Glomerular endothelial cell (primary cell): ENCODE data around the gene LINC00237. TPM values are rescaled to one million over a fixed set of nuclear protein-coding genes. Genes with fewer than 3 reads are reported as not detected.

Experiments
- DNase-seq: peaks from one replicate; pipeline ENCODE4 v3.0.0-alpha.2; 2011; ENCODE audit warnings: low read depth, low spot score; ENCODE audit errors: extremely low read depth
- total RNA-seq: library from RNA; depleted of rRNA; stranded (reverse); fragments of >200 nt; gene quantifications from 2 replicates; pipeline ENCODE4 v1.2.3, GENCODE V29; 2015

The LINC00237 gene
- total RNA-seq, 1 donor from 2014 or later = not detected

GRCh38 chr20:21100578-21101452 lies 5.3 kb downstream of the LINC00237 start:
- no peak for DNase-seq

DNA sequence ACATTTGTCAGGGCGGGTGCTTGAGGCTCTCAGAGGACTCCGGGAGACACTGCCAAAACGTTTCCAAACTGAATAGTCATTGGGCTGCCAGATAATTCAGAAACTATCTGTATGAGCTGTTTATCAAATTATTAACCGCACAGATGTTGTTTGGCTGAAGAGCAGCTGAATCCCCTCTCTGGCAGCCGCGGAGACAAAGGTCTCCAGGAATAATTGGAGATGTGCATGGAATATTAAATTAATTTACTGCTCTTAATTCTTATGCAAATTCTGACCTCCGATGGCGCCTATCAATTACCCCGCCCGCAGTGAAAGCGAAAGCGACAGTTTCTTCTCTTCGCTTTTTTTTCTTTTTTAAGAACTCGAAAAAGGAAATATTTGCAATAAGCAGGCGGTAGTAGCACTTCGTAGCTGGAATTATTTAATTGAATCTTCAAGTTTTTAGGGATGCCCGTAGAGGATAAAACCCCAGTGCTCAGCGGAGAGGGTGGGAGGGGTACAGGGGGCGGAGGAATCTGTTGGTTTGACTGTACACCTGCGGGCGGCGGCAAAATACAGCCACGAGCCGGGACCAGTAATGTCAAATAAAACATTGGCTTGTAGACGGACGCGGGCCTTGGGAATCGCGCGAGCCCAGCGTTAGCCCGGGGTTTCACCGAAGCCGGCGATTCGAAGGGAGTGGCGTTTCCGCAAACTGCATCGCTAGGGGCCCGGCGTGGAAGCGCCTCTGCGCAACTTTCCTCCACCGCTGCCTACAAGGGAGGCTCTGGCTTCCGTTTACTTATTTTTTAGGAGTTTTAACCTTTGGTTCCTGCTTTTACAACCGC lies 6.2 kb downstream of the LINC00237 start:
- DNase-seq = no peak

- DNase-seq = no peak
These were observed 9.7 kb downstream of the LINC00237 start for GRCh38 chr20:21096321-21097043.

GRCh38 chr20:21092806-21093205 lies 13.4 kb downstream of the LINC00237 start:
- no peak for DNase-seq

GRCh38 chr20:21090721-21091120 lies 15.4 kb downstream of the LINC00237 start:
- DNase-seq = no peak

GRCh38 chr20:21090111-21090618 lies 16.0 kb downstream of the LINC00237 start:
- DNase-seq = no peak

DNA sequence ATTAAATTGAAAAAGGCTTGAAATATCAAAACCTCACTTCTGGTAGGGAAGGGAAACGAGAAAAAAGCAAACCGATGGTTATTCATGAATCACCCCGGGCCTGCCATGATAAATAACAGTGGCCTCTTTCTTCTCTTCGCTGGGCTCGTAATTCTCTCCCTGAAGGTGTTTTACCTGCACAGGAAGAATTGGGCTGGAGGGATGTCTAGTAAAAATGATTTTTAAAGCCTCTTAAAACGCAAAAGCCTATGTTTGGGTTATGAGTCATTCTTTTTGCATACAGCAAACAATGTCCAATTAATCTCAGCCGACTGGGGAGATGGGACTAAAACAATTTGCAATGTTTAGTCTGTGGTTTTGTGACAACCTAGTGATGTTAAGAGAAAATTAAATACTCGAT lies 16.8 kb downstream of the LINC00237 start:
- no peak for DNase-seq

- DNase-seq = no peak
These were observed 18.2 kb downstream of the LINC00237 start for GRCh38 chr20:21087862-21088540.

DNA sequence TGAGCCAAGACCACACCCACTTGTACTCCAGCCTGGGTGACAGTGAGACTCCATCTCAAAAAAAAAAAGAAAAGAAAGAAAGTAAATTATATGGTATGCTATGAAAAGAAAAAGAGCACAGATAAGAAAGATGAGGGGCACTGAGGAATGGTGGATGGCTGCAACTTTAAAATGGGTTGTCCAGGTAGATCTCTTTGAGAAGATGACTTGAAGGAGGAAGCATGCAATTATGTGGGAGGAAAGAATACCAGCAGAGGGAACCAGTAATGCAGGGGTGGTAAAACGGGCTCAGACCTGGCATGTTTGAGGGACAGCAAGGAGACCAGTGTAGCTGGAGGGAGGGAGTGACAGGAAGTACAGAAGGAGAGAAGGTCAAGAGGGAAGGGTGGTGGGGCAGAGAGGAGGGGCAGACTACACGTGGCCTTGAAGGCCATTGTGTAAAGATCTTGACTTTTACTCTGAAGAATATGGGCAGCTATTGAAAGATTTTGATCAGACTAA lies 22.3 kb downstream of the LINC00237 start:
- DNase-seq = no peak

DNA sequence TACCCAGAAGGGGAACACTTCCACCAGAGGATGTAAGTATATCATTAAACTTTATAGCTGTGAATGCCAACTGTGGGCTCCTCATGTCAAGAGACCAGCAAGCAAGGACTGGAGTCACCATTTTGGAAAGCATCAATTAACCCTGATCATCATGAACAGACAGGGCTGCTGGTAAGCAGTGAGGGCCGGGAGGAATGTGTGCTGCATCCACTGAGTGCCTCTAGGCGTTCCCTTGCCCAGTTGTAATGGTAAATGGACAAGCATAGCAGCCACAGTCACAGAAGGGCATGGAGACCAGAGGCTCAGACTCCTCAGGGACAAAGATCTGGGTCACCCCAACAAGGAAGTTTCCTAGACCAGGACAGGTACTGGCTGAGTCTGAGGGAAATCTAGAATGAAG lies 23.6 kb downstream of the LINC00237 start:
- no peak for DNase-seq

- no peak for DNase-seq
These were observed 28.3 kb downstream of the LINC00237 start for GRCh38 chr20:21077809-21078345.

GRCh38 chr20:21076073-21076472 lies 30.1 kb downstream of the LINC00237 start:
- no peak for DNase-seq

- DNase-seq = no peak
These were observed 30.7 kb downstream of the LINC00237 start for GRCh38 chr20:21075471-21075870.

GRCh38 chr20:21074605-21075336 lies 31.4 kb downstream of the LINC00237 start:
- no peak for DNase-seq

DNA sequence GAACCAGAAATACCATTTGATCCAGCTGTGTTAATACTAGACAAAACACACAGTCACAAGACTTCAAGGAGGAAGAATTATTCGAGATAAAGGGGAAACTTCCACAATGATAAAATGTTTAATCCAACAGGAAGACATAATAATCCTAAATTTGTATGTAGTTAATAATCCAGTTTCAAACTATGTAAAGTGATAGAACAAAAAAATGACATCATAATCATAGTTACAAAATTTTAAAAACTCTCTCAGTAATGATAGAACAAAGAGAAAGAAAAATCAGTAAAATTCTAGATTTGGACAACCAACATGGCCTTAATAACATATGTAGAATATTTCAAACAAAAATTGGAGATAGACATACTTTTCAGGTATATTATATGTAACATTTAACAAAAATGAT lies 38.9 kb downstream of the LINC00237 start:
- DNase-seq = no peak

- no peak for DNase-seq
These were observed 41.2 kb downstream of the LINC00237 start for GRCh38 chr20:21064924-21065323.

DNA sequence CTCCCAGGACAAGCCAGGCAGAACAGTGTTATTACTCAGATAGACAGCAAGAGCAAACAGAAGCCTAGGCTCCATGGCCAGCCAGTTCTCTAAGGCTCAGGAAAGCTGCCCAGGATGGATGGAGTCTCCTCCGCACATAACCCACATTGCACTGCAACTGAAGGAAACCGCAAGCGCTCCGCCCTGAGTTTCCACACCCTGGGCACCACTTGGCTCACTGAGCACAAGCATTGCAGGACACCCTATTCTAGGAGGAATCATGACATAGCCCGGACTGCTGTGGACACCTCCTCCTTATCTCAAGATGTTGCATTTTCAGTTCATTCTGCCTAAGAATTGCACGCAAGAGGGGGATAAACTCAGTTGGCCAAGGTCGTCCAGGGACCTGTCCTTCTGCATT lies 42.9 kb downstream of the LINC00237 start:
- DNase-seq = no peak

DNA sequence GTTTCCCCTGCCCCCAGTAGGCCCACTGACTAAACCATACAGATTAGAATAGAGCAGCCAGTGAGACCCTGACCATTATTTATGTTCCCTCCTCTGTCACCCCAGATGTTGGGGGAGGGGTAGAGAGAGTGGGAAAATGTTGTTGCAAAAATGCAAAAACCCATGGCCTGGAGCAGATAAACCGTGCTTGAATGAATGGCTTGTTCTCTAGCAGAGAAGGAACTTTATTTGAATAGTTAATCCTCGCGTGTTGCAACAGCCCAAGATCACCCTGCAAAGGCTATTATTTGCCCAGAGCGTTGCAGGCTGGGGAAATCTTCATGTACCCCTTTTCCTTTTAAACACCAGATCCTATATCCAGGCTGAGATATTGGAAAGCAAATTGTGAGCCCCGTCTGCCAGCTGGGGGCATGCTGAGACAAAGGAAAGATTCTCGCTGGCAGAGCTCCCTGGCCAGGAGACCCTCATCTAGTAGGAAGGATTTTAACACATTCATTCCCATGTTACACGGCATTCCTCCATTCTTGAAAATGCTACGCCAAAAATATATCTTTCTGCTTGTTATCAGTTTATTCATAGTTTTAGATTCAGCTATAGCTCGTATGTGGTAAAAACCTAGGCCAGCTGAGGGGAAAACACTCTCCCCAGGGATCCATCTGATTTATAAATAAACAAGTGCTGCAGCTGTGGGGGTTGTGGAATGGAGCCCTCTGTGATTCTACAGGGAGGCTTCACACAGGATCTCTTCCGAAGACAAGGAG lies 53.0 kb downstream of the LINC00237 start:
- DNase-seq = no peak

DNA sequence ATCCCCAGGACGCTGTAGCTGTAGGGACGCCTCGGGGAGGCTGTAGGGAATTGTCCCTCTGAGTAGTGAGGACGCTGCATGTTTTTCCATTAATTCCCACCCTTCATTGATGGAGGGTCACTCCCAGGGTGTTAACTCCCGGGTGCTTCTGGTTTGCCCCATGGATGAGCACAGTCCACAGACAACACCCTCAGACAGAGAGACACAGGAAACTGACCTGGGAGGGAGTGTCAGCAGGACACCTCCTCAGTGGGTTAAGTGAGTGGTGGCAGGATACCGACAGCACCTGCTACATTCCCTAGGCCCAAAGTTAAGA lies 53.5 kb downstream of the LINC00237 start:
- DNase-seq = no peak
